GM18909 (cell line): ENCODE results near the gene HELZ2.
"Not testable (repeated sequence)": the region's sequence is repeated elsewhere in the genome, so short reads cannot be mapped to it uniquely, and the experiment has no call there.

Source experiments
- ATAC-seq: cut with Tn5 transposase; IDR thresholded peaks from one replicate; pipeline ENCODE4 v1.9.1; 2021; ENCODE audit warnings: mild to moderate bottlenecking; ENCODE audit not compliant: unreplicated experiment, poor library complexity

HELZ2 gene, protein sequence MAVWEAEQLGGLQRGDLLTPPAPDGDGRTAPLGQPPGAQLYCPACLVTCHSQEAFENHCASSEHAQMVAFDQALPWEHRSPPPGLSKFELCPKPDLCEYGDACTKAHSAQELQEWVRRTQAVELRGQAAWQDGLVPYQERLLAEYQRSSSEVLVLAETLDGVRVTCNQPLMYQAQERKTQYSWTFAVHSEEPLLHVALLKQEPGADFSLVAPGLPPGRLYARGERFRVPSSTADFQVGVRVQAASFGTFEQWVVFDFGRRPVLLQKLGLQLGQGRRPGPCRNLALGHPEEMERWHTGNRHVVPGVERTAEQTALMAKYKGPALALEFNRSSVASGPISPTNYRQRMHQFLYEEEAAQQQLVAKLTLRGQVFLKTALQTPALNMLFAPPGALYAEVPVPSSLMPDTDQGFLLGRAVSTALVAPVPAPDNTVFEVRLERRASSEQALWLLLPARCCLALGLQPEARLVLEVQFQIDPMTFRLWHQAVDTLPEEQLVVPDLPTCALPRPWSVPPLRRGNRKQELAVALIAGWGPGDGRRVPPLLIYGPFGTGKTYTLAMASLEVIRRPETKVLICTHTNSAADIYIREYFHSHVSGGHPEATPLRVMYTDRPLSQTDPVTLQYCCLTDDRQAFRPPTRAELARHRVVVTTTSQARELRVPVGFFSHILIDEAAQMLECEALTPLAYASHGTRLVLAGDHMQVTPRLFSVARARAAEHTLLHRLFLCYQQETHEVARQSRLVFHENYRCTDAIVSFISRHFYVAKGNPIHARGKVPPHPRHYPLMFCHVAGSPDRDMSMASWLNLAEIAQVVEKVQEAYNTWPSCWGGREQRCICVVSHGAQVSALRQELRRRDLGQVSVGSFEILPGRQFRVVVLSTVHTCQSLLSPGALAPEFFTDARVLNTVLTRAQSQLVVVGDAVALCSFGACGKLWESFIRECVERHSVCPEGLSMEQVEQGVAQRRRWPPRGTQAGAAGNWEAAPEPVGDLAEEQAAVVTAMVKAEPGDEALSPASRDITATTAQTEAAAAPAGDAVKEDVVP (N-terminal part only)

GRCh38 chr20:63574156-63574828 lies at the start of gene HELZ2:
Gene HELZ2, minus strand, starts transcription at chr20:63574239. Its CDS starts 1,854 bp downstream, at chr20:63572385.
- no peak for ATAC-seq

DNA sequence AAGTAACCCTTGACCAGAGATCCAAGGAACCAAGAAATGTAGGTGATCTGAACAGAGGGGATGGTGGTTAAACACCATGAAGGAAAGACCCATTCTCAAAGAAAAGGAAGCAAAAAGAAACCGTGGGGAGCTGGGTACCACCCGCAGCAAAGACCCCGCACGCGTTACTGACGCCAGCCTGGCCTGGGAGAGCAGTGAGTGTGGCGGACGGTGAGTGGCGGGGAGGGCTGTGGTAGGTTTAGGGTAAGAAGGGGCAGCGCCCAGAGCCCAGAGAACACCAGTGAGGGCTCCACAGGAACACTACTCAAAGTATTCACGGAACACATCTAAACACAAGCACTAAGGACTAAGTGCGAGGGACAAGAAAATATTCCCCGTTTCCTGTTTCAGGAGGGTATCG lies 48.7 kb upstream of the HELZ2 start:
- no peak for ATAC-seq

DNA sequence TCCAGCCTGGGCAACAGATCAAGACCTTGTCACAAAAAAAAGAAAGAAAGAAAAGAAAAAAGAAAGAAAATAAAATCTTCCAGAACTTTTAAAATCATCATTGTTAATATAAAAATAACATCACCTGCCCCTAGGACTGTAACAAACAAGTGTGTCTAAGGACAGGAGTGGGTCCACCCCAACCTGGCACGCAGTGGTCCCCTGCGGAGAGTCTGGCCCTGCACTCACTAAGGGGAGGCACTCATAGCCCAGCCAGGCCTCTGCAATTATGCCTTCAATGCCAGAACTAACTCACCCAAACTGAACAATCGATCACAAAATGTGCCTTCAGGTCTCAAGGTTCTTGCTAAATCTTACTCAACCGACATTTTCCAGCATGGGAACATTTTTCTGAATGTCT lies 48.1 kb upstream of the HELZ2 start:
- no peak for ATAC-seq

GRCh38 chr20:63620991-63621390 lies 47.0 kb upstream of the HELZ2 start:
- ATAC-seq = no peak

DNA sequence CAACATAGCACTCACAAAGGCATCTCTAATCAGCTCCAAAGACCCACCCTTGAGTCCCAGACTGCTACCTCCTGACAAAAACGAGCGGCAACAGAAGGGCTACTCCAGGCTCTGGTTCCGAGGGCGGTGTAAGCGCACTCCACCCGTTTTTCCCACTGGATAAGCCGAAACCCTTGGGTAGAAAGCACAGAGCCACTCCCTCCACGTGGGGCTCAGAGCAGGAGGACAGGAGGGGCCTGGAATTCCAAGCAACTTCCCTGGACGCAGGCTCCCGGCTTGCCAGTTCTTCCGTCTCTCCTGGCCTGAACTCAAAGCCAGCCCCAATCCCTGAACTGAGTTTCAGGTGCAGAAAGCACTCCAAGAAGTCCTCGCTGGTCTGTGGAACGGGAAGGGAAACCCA lies 45.5 kb upstream of the HELZ2 start:
- no peak for ATAC-seq

- no peak for ATAC-seq
These were observed 45.0 kb upstream of the HELZ2 start for GRCh38 chr20:63619086-63619485.

DNA sequence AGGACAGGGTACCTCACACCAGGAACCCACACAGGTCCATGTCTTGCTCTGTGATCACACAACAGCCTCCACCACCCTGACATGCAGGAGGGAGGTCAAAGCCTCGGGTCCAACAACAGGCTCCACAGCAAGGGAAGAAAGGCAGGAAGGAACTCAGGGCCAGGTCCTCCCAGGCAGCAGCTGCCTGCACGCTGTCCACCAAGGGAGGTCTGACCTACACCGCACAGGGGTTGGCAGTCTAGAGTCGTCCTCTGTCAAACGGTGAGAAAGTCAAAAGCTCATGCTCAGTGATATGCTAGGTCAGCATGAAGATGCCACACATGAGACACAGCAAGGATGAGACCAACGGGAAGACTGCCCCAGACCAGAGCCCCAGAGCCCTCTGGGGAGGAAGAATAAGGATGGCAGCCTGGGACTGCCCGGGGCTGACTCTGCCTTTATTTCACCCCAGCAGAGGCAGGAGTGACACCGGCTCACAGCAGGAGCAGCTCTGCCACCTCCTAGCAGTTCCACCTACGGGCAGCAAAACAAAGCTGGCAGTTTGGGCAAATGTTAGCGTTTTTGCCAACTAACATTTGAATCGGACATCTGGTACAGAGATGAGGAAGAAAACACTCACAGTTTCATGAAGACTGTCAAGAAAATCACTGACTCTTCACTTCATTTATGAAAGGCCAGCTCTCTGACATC lies 44.4 kb upstream of the HELZ2 start:
- no peak for ATAC-seq

DNA sequence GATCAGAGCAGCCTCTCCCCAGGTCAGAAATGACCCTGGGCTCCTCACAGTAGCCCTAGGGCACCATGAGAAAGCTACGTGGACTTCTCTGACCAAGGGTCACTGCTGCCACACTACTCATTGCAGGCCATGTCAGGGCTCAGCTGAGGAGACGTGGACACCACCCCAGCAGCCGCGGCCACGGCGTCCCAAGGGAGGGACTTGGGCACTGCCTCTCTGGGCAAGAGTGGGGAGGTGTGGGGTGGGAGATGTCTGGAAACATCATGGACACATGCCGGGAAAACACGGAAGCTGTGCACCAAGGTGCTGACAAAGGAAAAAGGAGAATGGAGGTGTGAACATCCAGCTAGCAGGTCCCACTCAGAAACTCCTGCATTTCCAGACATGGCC lies 43.8 kb upstream of the HELZ2 start:
- ATAC-seq = no peak

- ATAC-seq = no peak
These were observed 43.2 kb upstream of the HELZ2 start for GRCh38 chr20:63617092-63617875.

DNA sequence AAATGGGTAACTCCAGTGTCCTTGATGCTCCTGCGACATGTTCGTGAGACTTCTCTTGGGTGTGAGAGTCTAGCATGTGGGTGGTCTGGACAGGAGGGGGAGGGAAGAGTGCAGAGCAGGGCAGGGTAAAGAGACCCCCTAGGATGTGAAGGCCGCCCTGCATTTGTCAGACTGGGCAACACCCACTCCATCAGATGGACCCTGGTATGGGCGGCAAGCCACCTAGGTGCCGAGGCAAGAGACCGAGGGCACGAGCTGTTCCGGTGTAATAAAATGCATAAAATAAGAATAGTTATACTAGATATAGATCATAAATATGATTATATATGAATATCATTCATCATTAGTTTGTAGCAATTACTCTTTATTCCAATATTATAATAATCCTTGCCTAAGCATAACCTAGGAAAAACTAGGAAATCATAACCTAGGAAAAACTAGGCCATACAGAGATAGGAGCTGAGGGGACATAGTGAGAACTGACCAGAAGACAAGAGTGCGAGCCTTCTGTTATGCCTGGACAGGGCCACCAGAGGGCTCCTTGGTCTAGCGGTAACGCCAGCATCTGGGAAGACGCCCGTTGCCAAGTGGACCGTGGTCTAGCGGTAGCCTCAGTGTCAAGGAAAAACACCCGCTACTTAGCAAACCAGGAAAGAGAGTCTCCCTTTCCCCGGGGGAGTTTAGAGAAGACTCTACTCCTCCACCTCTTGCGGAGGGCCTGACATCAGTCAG lies 40.0 kb upstream of the HELZ2 start:
- ATAC-seq = not testable (repeated sequence)

DNA sequence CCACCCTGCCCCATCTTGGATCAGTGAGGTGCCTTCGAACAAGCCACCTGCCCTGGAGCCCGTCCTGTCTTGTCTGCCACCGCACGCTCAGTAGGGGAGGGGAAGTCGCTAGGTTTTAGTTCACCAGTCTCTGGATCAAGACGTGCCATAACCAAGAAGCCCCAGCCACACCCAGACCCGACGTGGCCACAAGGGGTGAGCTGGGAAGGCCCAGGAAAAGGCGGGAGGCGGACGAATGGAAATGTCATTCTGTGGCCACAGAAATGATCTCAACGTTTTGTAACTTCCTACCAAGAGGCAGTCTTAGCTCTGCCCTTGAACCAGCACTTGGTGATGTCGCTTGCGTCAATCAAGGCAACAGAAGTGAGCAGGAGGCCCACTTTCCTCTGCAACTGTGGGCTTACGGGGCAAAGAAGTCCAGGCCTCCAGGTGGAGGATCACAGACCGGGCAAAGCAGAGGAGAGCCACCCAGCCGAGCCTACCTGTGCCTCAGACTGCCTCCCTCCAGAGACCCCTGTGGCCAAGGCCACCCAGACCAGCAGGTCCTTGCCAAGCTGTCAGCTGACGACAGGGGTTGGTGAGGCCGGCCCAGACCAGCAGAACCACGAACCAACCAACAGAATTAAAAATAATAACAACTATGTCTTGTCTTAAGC lies 38.4 kb upstream of the HELZ2 start:
- no peak for ATAC-seq

- no peak for ATAC-seq
These were observed 37.6 kb upstream of the HELZ2 start for GRCh38 chr20:63611646-63612045.

GRCh38 chr20:63610581-63611435 lies 36.8 kb upstream of the HELZ2 start:
- no peak for ATAC-seq

DNA sequence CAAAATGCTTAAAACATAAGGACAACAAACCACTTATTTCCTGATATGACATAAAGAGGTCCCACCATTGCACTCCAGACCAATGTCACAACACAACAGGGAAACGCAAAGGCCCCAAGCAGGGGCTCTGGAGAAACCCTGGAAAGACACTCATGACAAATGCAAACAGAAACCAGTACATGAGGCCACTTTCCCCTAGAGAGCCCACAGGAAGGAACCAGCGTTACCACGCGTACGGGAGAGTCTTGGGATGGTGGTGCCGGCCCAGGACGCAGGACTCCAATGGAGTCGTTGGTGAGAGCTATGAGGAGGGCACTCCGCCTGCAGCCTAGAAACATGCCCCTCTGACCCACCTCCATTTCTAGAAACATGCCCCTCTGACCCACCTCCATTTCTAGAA lies 32.6 kb upstream of the HELZ2 start:
- no peak for ATAC-seq

- no peak for ATAC-seq
These were observed 28.3 kb upstream of the HELZ2 start for GRCh38 chr20:63602321-63602720.

- not testable (repeated sequence) for ATAC-seq
These were observed 27.6 kb upstream of the HELZ2 start for GRCh38 chr20:63601679-63602078.

GRCh38 chr20:63599396-63600050 lies 25.5 kb upstream of the HELZ2 start:
- no peak for ATAC-seq
